Testis (tissue), 2 donors: ENCODE data around the gene NAV3.

Experiments used
- CTCF ChIP-seq, 3 experiments: fragments of 450-650 bp in 2 of 3; fragments of 200-600 bp in 1 of 3; sonication (generic) in 1 of 3; IDR thresholded peaks; one replicate each; pipeline ENCODE4 v1.5.1; 2016 to 2019; ENCODE audit warnings: antibody characterized with exemption in 3 of 3, mild to moderate bottlenecking in 2 of 3, moderate library complexity in 1 of 3
- POLR2A ChIP-seq: fragments of 450-650 bp; IDR thresholded peaks from one replicate; pipeline ENCODE4 v1.6.1; 2017; ENCODE audit warnings: antibody characterized with exemption, mild to moderate bottlenecking, moderate library complexity

- TF ChIP-seq CTCF (IDR thresholded peaks at IDR 0.05) = peak in 1 of 3 experiments; percentile 22
- TF ChIP-seq POLR2A = no peak
These were observed 290.3 kb downstream of the NAV3 start for GRCh38 chr12:78120866-78121560.
